Bone marrow (tissue), 2 donors: Measurements from ENCODE around the gene RABGAP1L.
"Not testable (repeated sequence)": the region's sequence is repeated elsewhere in the genome, so short reads cannot be mapped to it uniquely, and the experiment has no call there.

Experiments
- DNase-seq, 2 donors: peaks; one replicate each; lab custom pipeline; 2025; lab: John Stamatoyannopoulos, UW

The RABGAP1L gene

GRCh38 chr1:174297351-174297750 is 138.0 kb downstream of the RABGAP1L start:
- DNase-seq, result no peak

DNA sequence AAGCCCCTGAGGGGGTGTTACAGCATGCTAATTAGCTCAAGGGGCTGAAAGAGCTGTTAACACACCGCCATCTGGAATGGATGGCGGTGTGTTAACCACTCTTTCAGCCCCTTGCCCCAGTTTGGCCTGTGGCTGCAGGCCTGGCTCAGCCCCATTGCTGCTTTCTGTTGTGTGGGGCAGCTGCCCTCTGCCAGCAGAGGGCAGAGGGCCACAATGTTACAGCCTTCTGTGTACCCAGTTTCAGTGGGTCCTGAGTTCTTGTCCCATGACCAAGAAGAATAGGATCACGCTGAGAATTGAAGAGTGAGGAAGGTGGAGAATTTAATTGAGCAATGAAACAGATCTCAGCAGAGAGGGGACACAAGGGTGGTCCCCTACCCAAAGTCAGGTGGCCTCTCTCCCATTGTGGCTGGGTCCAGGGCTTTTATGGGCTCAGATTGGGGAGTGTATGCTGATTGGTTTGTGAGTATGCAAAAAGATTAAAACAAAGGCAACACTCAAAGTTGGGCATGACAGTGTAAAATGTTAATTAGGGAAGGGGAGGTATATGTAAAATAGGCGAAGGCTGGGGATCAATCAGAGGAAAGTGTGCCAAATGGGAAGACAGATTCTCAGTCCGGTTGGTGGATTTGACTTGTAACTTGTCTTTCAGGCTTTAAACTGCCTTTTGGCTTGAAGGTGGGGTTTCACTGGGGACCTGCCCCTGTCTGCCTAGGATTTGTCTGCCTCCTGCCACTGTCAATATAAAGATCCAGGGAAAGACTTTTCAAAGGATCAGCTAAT is 142.2 kb downstream of the RABGAP1L start:
- DNase-seq, result no peak

GRCh38 chr1:174308604-174309003 is 149.3 kb downstream of the RABGAP1L start:
- DNase-seq, result no peak

- no peak for DNase-seq
Measured at GRCh38 chr1:174309490-174309889, 150.2 kb downstream of the RABGAP1L start.

DNA sequence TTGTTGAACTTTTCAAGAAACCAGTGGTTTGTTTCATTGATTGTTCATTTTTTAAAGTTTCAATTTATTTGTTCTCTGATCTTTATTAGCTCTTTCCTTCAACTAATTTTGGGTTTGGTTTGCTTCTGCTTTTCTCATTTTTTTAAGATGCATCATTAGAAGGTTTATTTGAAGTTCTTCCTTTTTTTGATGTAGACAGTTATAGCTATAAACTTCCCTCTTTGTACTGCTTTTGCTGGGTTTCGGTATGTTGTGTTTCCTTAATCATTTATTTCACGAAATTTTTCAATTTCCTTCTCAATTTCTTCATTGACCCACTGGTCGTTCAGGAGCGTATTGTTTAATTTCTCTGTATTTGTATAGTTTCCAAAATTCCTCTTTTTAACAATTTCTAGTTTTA is 155.1 kb downstream of the RABGAP1L start:
- no peak for DNase-seq

DNA sequence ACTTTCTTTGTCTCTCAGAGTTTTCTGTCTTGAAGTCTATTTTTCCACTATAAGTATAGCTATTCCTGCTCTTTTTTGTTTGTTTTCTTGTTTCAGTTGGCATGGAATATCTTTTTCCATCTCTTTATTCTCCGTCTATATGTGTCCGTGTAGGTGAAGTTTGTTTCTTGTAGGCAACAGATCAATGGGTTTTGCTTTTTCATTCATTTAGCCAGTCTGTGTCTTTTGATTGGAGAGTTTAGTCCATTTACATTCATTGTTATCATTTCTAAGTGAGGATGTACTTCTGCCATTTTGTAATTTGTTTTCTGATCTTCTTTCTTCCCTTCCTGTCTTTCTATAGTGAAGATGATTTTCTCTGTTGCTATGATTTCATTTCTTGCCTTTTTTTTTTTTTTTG is 155.9 kb downstream of the RABGAP1L start:
- DNase-seq, result no peak

GRCh38 chr1:174320897-174321296 is 161.6 kb downstream of the RABGAP1L start:
- DNase-seq, result not testable (repeated sequence)

DNA sequence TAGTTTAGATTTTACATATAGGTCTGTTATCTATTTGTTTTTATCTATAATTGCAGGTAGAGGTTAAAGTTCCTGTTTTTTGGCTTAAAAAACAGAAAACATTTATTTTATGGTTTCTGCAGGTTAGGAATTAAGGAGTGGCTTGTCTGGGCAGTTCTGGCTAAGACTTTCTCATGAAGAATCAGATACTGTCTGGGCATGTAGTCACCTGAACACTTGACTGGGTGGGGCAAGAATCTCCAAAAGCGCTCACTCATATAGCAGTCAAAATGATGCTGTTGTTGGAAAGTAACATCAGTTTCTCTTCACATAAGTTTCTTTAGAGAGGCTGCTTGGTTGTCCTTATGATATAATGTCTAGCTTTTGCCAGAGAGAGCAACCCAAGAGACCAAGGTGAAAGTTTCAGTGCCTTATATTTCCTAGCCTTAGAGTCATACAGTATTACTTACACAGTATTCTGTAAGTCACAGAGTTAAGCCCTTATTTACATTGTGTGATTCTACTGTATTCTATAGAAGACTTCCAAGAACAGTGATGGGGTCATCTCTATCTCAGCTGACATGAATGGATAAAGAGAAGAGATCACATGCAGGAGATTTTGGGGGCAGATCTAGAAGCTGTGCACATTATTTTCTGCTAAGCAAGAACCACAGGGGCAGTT is 163.0 kb downstream of the RABGAP1L start:
- DNase-seq, result no peak

- no peak for DNase-seq
Measured at GRCh38 chr1:174324493-174324892, 165.2 kb downstream of the RABGAP1L start.

DNA sequence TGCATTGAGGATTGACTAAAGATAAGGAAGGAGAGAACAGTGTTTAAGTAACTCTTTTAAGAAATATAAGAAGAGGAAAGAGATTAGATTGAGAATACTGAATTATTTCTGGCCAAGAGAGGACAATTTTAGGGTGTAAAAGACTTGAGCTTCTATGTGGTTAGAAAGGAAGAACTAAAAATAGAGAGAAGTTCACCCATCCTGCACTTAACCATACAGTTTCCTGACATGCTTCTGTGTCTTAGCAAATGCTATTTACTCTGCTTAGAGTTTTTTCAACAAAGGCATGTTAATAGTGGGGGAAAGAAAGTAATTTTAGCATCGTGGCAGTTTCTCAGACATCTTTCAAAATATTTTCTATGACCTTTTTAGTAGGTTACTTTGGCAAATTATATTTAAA is 165.6 kb downstream of the RABGAP1L start:
- peak in 1 of 2 donors; percentile 34 for DNase-seq

GRCh38 chr1:174326278-174326677 is 167.0 kb downstream of the RABGAP1L start:
- DNase-seq, result no peak

GRCh38 chr1:174333437-174333836 is 174.1 kb downstream of the RABGAP1L start:
- no peak for DNase-seq

GRCh38 chr1:174337000-174337681 is 177.8 kb downstream of the RABGAP1L start:
- DNase-seq, result no peak

GRCh38 chr1:174340404-174340803 is 181.1 kb downstream of the RABGAP1L start:
- DNase-seq, result not testable (repeated sequence)

DNA sequence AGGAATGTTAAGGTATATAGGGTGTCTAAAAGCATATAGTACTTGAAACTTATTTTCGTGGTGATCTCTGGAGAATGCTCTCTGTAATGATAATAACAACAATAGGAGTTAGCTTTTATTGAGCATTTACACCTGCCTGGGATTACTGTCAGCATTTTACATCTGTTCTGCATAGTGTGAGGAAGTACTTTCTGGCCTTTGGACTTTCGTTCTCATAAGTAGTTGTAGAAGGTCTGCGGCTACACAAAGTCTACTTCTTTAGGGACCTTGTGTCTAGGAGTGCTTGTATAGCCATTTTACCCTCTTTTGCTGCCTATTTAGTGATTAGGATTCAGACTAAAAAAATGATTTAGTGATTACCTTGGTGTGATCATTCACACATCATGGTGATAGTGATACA is 184.8 kb downstream of the RABGAP1L start:
- no peak for DNase-seq

DNA sequence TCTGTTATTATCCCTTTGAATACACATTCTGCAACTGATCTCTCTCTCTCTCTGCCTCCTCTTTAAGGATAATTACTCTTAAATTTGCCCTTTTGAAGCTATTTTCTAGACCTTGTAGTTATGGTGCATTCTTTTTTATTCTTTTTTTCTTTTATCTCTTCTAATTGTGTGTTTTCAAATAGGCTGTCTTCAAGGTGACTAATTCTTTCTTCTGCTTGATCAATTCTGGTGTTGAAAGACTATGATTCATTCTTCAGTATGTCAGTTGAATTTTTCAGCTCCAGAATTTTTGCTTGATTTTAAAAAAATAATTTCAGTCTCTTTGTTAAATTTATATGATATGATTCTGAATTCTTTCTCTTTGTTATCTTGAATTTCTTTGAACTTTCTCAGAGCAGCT is 192.8 kb downstream of the RABGAP1L start:
- no peak for DNase-seq

- no peak for DNase-seq
Measured at GRCh38 chr1:174352883-174353608, 193.7 kb downstream of the RABGAP1L start.

DNA sequence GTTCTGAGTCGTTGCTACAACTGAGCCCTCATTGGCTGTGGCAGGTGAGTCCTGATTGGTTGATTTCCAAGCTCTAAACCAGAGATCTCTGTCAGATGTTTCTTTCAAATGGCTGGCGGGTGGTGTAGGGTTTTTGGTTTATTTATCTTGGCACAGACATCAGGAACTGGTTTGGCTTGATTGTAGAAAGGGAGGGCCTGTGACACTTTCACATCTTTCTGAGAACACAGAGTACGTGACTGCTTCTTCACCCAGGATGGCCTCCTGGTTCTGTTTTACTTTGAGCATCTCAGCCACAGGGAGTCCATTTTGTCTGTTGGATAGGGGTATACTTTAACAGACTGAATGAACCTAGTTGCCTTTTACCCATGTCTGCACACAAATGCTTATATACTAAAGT is 199.0 kb downstream of the RABGAP1L start:
- DNase-seq, result no peak

GRCh38 chr1:174358786-174359453 is 199.6 kb downstream of the RABGAP1L start:
- DNase-seq, result no peak

DNA sequence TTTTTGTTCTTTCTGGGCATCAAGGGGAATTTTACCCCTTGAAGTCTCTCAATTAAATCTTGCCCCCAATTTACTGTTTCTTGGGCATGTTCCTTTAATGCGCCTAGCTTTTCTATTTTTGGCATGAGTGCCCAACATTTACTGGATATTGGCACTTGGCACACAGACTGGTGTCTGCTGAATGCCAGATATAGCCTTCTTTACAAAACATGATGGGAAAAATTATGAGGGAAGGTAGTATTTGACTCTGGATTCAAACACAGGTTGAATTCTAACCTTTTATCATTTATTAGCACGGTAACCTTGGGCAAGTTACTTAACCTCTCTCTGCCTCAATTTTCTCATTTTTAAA is 200.1 kb downstream of the RABGAP1L start:
- DNase-seq, result no peak

GRCh38 chr1:174364996-174365736 is 205.8 kb downstream of the RABGAP1L start:
- DNase-seq, result no peak
